HG03045 (cell line): ENCODE measurements around the gene HSD17B3.
"Not testable (repeated sequence)": the region's sequence is repeated elsewhere in the genome, so short reads cannot be mapped to it uniquely, and the experiment has no call there.

Source experiments
- ATAC-seq: cut with Tn5 transposase; IDR thresholded peaks from one replicate; pipeline ENCODE4 v1.9.1; 2021; ENCODE audit warnings: mild to moderate bottlenecking, moderate library complexity; ENCODE audit not compliant: unreplicated experiment

HSD17B3 gene

GRCh38 chr9:96309850-96310249, 7.9 kb upstream of the HSD17B3 start:
- ATAC-seq: no peak

- ATAC-seq: not testable (repeated sequence)
Measured at GRCh38 chr9:96306958-96307357, 5.0 kb upstream of the HSD17B3 start.

GRCh38 chr9:96305171-96305570, 3.2 kb upstream of the HSD17B3 start:
- no peak for ATAC-seq

GRCh38 chr9:96304230-96304629, 2.3 kb upstream of the HSD17B3 start:
- ATAC-seq: no peak

GRCh38 chr9:96299823-96300222, 2.2 kb downstream of the HSD17B3 start:
- ATAC-seq: no peak

GRCh38 chr9:96294159-96294545, 7.8 kb downstream of the HSD17B3 start:
- no peak for ATAC-seq

GRCh38 chr9:96293498-96294158, 8.3 kb downstream of the HSD17B3 start:
- ATAC-seq: no peak

GRCh38 chr9:96289392-96289791, 12.6 kb downstream of the HSD17B3 start:
- no peak for ATAC-seq

GRCh38 chr9:96281641-96282040, 20.3 kb downstream of the HSD17B3 start:
- ATAC-seq: no peak

GRCh38 chr9:96279932-96280331, 22.0 kb downstream of the HSD17B3 start:
- no peak for ATAC-seq

GRCh38 chr9:96274939-96275338, 27.0 kb downstream of the HSD17B3 start:
- no peak for ATAC-seq

GRCh38 chr9:96270236-96270744, 31.7 kb downstream of the HSD17B3 start:
- ATAC-seq: no peak

GRCh38 chr9:96258967-96259366, 43.0 kb downstream of the HSD17B3 start:
- no peak for ATAC-seq

GRCh38 chr9:96256800-96257199, 45.2 kb downstream of the HSD17B3 start:
- no peak for ATAC-seq

GRCh38 chr9:96255698-96256097, 46.3 kb downstream of the HSD17B3 start:
- ATAC-seq: no peak

GRCh38 chr9:96253059-96253696, 48.8 kb downstream of the HSD17B3 start:
- ATAC-seq: no peak

GRCh38 chr9:96251451-96251850, 50.5 kb downstream of the HSD17B3 start:
- no peak for ATAC-seq

- ATAC-seq: no peak
Measured at GRCh38 chr9:96249746-96250145, 52.2 kb downstream of the HSD17B3 start.

- no peak for ATAC-seq
Measured at GRCh38 chr9:96246267-96246671, 55.7 kb downstream of the HSD17B3 start.

- ATAC-seq: no peak
Measured at GRCh38 chr9:96245399-96245798, 56.6 kb downstream of the HSD17B3 start.

- no peak for ATAC-seq
Measured at GRCh38 chr9:96243778-96244177, 58.2 kb downstream of the HSD17B3 start.

- no peak for ATAC-seq
Measured at GRCh38 chr9:96242811-96243210, 59.2 kb downstream of the HSD17B3 start.
